ENCODE data around the gene KRTAP1-1. TPM values are rescaled to one million over a fixed set of nuclear protein-coding genes. Genes with fewer than 3 reads are reported as not detected.
"Not testable (repeated sequence)": the region's sequence is repeated elsewhere in the genome, so short reads cannot be mapped to it uniquely, and the experiment has no call there.

Gene KRTAP1-1
- total RNA-seq, 1 experiment from 2014 or later: not detected

- Mint-ChIP-seq H3K9me3 (ENCODE audit: unreplicated experiment) (no peaks in the 10 kb centered on the region), H3K36me3 (ENCODE audit: insufficient read depth, unreplicated experiment) (peaks cover 14% of the 10 kb centered on the region), H3K4me3 (ENCODE audit: unreplicated experiment) (no peak overlapping the region), H3K4me1 (ENCODE audit: low read depth, unreplicated experiment) (peaks cover 43% of the 10 kb centered on the region), H3K27me3 (ENCODE audit: insufficient read depth, unreplicated experiment) (no peaks in the 10 kb centered on the region), H3K27ac (ENCODE audit: unreplicated experiment) (peak overlapping the region; percentile 11)
- BruUV-seq (replicated peaks): no TSS peak
- DNase-seq: no peak
- peaks cover 9% of the 10 kb centered on the region; the same call in 1 of the 2 replicates for H3K9me3 ChIP-seq
- ChIA-PET POLR2A (no interaction called here), CTCF (no interaction called here)
- H3K4me3 ChIP-seq (ENCODE audit: low read depth, low read length): no peak overlapping the region
- peaks cover 35% of the 10 kb centered on the region for H3K4me1 ChIP-seq
- intact Hi-C loops (cut with micrococcal nuclease; ENCODE audit: unreplicated experiment): no loop called here
- no peaks in the 10 kb centered on the region for H3K36me3 ChIP-seq (ENCODE audit: control insufficient read depth, insufficient read depth, low read length)
- TF ChIP-seq, protein P1, sequence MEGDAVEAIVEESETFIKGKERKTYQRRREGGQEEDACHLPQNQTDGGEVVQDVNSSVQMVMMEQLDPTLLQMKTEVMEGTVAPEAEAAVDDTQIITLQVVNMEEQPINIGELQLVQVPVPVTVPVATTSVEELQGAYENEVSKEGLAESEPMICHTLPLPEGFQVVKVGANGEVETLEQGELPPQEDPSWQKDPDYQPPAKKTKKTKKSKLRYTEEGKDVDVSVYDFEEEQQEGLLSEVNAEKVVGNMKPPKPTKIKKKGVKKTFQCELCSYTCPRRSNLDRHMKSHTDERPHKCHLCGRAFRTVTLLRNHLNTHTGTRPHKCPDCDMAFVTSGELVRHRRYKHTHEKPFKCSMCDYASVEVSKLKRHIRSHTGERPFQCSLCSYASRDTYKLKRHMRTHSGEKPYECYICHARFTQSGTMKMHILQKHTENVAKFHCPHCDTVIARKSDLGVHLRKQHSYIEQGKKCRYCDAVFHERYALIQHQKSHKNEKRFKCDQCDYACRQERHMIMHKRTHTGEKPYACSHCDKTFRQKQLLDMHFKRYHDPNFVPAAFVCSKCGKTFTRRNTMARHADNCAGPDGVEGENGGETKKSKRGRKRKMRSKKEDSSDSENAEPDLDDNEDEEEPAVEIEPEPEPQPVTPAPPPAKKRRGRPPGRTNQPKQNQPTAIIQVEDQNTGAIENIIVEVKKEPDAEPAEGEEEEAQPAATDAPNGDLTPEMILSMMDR (IDR thresholded peaks at IDR 0.05; ENCODE audit: insufficient read depth in 1 of 2, low read depth in 1 of 2, low read length in 1 of 2, severe bottlenecking in 1 of 2, unreplicated experiment in 1 of 2): no peak
- no peaks in the 10 kb centered on the region for H3K27me3 ChIP-seq (replicated peaks; ENCODE audit: control insufficient read depth, insufficient read depth, low read length)
Measured at GRCh38 chr17:41003926-41004325, 37.3 kb downstream of the KRTAP1-1 start.

DNA sequence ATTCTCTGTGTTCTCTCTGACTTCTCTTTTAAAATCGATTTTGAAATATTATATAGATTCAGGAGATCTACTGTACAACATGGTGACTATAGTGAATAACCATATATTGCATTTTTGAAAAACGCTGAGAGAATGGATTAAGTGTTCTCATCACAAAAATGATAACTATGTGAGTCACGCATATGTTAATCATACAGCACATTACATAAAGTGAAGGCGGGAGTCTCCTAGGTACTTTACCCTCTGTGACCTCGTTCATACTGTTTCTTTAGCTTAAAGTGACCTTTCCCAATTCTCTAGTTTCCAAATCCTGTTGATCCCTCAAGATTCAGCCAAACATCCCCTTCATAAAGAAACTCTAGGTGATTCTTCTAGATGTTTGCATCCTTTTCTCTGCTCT is 38.4 kb downstream of the KRTAP1-1 start:
- Mint-ChIP-seq H3K27ac (ENCODE audit: unreplicated experiment) (peak overlapping the region; percentile 89), H3K9me3 (ENCODE audit: unreplicated experiment) (no peaks in the 10 kb centered on the region), H3K27me3 (ENCODE audit: insufficient read depth, unreplicated experiment) (no peaks in the 10 kb centered on the region), H3K4me1 (ENCODE audit: low read depth, unreplicated experiment) (peaks cover 38% of the 10 kb centered on the region), H3K4me3 (ENCODE audit: unreplicated experiment) (no peak overlapping the region), H3K36me3 (ENCODE audit: insufficient read depth, unreplicated experiment) (peaks cover 6% of the 10 kb centered on the region)
- H3K9me3 ChIP-seq: peaks cover 6% of the 10 kb centered on the region; the same call in 1 of the 2 replicates
- intact Hi-C loops (cut with micrococcal nuclease; ENCODE audit: unreplicated experiment): no loop called here
- CTCF ChIA-PET: no interaction called here
- no peaks in the 10 kb centered on the region for H3K36me3 ChIP-seq (ENCODE audit: control insufficient read depth, insufficient read depth, low read length)
- DNase-seq: no peak
- POLR2A ChIA-PET: interaction anchor here (0.5 kb wide), 1 partner anchor 526 kb away, joined by 3 read pairs; no protein-coding TSS in a partner anchor
- no peaks in the 10 kb centered on the region for H3K27me3 ChIP-seq (replicated peaks; ENCODE audit: control insufficient read depth, insufficient read depth, low read length)
- no peak overlapping the region for H3K4me3 ChIP-seq (ENCODE audit: low read depth, low read length)
- peaks cover 24% of the 10 kb centered on the region for H3K4me1 ChIP-seq
- BruUV-seq (replicated peaks): no TSS peak
- TF ChIP-seq, protein P1 (IDR thresholded peaks at IDR 0.05; ENCODE audit: insufficient read depth in 1 of 2, low read depth in 1 of 2, low read length in 1 of 2, severe bottlenecking in 1 of 2, unreplicated experiment in 1 of 2): no peak

DNA sequence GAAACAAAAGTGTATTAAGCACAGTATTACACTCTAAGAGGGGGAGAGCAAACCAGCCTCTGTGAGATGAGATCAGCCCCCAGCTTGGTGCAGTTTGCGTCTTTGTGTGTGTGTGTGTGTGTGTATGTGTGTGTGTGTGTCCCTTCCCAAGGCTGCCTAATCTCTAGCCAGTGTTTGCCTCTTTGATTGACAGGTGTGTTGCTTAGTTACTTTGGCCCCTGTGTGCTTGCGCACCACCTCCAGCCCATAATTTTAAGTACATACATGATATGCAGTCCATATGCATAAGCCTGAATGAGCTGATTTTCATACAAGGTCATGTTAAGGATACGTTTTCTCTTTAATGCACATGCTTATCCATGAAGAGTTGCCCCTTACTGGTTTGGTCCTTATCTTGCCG is 39.5 kb downstream of the KRTAP1-1 start:
- Mint-ChIP-seq H3K9me3 (ENCODE audit: unreplicated experiment) (no peaks in the 10 kb centered on the region), H3K27me3 (ENCODE audit: insufficient read depth, unreplicated experiment) (no peaks in the 10 kb centered on the region), H3K4me3 (ENCODE audit: unreplicated experiment) (no peak overlapping the region), H3K4me1 (ENCODE audit: low read depth, unreplicated experiment) (peaks cover 38% of the 10 kb centered on the region), H3K27ac (ENCODE audit: unreplicated experiment) (peak overlapping the region; percentile 89), H3K36me3 (ENCODE audit: insufficient read depth, unreplicated experiment) (peaks cover 6% of the 10 kb centered on the region)
- Histone ChIP-seq H3K4me1 (peaks cover 19% of the 10 kb centered on the region), H3K27me3 (replicated peaks; ENCODE audit: control insufficient read depth, insufficient read depth, low read length) (no peaks in the 10 kb centered on the region), H3K36me3 (ENCODE audit: control insufficient read depth, insufficient read depth, low read length) (no peaks in the 10 kb centered on the region), H3K4me3 (ENCODE audit: low read depth, low read length) (no peak overlapping the region), H3K9me3 (peaks cover 4% of the 10 kb centered on the region; the same call in 1 of the 2 replicates)
- ChIA-PET POLR2A (no interaction called here), CTCF (no interaction called here)
- intact Hi-C loops (cut with micrococcal nuclease; ENCODE audit: unreplicated experiment): no loop called here
- DNase-seq: no peak
- no TSS peak for BruUV-seq (replicated peaks)
- TF ChIP-seq, protein P1 (IDR thresholded peaks at IDR 0.05; ENCODE audit: insufficient read depth in 1 of 2, low read depth in 1 of 2, low read length in 1 of 2, severe bottlenecking in 1 of 2, unreplicated experiment in 1 of 2): no peak

DNA sequence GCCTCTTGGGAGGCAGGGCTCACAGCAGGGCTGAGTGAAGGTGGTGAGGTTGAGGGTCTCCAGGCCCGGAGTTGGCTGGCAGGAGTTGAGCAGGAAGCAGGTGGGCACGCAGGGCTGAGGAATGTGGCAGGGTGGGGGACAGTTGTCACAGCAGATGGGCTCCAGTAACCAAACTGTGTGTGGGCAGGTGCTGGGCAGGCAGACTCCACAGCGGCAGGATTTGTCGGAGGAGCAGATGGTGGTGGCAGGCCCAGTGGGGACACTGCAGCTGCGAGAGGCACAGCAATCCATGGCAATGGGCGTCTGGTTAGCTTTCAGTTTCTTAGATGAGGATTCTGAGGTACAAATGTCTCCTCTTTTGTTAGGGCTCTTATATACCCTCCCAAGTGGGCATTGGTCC is 41.7 kb downstream of the KRTAP1-1 start, which contains the start of gene KRTAP3-2:
TSS of gene KRTAP3-2 (minus strand) at position 344 of the 400 bp plus-strand sequence. CDS start at position 291, 53 bp downstream.
- H3K36me3 ChIP-seq (ENCODE audit: control insufficient read depth, insufficient read depth, low read length); H3K36me3 Mint-ChIP-seq (ENCODE audit: insufficient read depth, unreplicated experiment); H3K27ac Mint-ChIP-seq (ENCODE audit: unreplicated experiment); H3K27me3 Mint-ChIP-seq (ENCODE audit: insufficient read depth, unreplicated experiment); DNase-seq; intact Hi-C loops (cut with micrococcal nuclease; ENCODE audit: unreplicated experiment); H3K4me3 Mint-ChIP-seq (ENCODE audit: unreplicated experiment); H3K4me3 ChIP-seq (ENCODE audit: low read depth, low read length); POLR2A ChIA-PET; H3K27me3 ChIP-seq (replicated peaks; ENCODE audit: control insufficient read depth, insufficient read depth, low read length); BruUV-seq (replicated peaks); H3K9me3 ChIP-seq; CTCF ChIA-PET; H3K4me1 ChIP-seq: not testable (repeated sequence)
- peaks cover 11% of the 10 kb centered on the region for H3K9me3 Mint-ChIP-seq (ENCODE audit: unreplicated experiment)
- H3K4me1 Mint-ChIP-seq (ENCODE audit: low read depth, unreplicated experiment): peaks cover 30% of the 10 kb centered on the region

Data from Caco-2 (cell line).